Stimulated activated CD8-positive, alpha-beta memory T cell treated with anti-CD3 and anti-CD28 coated beads, Interleukin-7, amount 100 ng/mL, for 1 hour (primary cell): ENCODE measurements around the gene GAD1.

Experiments
- DNase-seq, 2 donors: peaks; one replicate each; pipeline ENCODE4 v3.0.0-alpha.2; 2020; ENCODE audit warnings: low read depth in 2 of 2

The GAD1 gene

DNA sequence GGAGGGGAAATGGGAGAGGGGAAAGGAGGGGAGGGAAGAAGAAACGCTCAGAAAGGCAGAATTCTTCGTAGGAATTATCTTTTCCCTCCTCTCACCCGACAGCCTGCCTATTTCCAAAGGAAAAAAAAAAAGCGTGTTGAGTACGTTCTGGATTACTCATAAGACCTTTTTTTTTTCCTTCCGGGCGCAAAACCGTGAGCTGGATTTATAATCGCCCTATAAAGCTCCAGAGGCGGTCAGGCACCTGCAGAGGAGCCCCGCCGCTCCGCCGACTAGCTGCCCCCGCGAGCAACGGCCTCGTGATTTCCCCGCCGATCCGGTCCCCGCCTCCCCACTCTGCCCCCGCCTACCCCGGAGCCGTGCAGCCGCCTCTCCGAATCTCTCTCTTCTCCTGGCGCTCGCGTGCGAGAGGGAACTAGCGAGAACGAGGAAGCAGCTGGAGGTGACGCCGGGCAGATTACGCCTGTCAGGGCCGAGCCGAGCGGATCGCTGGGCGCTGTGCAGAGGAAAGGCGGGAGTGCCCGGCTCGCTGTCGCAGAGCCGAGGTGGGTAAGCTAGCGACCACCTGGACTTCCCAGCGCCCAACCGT is at the start of gene GAD1:
Gene GAD1 (plus strand): TSS at position 384 of the 589 bp plus-strand sequence. CDS start 1,705 bp downstream, outside the sequence.
- peak in 1 of 2 donors; percentile 15 for DNase-seq

DNA sequence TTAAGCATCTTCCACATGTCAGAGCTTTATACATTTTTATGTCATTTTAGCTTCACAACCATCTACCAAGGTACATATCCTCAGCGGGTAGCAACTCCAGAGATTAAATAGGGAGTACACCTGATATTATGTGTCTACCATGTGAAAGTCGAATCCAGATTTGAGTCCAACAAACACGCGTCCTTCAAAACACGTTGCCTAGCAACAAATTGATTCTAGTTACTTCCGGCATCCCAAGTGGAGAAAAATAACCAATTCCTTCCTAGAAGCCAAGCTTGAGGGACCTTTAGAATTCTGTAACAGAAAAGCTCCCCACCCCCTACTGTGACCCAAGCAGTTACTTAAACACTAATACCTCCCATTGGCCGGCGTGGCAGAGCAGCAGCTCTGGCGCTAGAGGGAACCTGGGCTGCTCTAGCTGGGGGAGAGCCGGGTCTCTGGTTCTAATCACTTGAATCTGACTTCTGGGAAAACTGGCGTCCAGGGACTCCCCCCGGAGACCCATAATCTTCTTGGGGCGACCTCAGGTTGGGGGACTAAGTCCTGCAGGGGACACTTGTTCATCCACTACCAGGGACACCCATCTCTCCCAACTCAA is 46.6 kb upstream of the GAD1 start, which contains the start of gene ERICH2:
Gene ERICH2 (plus strand): TSS at position 371 of the 598 bp plus-strand sequence. CDS start 304 bp downstream, outside the sequence.
- DNase-seq, result no peak

DNA sequence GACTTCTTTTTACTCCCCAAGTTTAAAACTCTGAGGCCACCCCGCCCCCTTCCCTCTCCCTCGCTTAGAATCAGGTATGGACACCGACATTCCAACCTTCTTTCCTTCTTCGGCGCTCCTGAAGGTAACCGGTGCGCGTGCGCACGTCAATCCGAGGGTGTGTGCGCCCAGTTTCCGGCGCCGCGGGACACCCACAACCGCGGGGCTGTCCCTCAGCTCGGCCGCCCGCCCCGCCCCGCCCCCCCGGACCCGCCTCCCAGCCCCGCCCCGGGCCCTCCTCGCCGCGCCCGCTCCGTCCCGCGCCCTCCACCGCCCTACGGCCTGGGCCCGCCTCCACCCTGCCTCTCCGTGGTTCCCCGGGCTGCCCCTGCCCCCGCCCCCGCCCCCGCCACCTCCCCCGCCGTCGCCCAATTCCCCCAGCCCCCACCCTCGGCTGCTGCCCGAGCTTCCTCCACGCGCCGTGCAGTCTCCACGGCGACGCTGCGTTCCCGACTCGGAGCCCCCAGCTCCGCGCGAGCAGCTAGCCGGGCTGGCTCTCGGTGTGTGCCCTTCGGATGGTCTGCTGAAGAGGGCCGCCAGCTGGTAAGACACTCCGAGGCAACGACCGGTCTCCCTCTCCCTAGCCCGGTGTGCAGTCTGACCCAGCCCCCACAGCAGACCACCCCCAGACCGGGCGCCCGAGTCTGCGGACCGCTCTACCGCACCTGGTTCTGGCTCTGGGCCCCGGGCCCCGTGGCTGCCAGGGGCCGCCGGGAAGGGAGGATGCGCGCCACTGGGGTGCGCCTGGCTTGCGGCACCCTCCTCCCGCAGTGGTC is 45.9 kb upstream of the GAD1 start:
- peak; percentile 32 to 36 for DNase-seq

DNA sequence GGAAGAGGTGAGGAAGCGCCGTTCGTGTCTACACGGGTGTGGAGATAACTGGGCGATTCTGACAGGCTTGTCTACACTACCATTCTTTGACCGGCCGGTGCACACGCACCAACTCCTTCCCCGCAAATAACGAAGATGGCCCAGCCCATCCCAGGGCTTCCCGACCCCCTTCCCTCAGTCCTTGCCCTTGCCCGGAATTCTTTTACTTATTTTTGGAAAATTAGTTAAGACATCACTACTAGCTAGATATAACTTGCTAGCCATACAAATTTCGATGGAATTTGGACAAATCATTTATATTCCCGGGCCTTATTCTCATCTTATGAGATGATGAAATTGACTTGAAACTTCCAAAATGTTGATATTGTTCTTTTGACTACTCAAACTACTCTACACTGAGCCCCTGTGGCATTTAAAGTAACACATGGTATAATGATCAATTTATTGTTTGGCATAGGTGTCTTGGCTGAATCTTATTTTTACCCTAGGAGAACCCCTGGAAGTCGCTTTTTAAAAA is 45.2 kb upstream of the GAD1 start:
- no peak for DNase-seq

DNA sequence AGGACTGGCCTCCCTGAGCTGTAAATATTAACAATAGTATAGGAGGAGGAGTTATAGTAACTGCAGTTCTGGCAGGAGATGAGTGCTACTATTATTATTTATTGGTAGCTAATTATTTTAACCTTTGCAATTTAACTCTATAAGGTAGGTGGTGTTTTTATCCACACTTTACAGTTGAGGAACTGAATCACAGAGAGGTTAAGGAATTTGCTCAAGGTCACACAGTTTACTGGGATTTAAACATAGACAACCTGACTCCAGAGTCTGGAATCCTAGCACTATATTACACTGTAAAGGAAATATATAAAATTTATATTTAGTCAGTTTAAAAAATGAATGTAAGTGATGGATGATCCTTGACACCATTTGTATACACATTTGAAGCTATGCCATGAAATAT is 44.4 kb upstream of the GAD1 start:
- DNase-seq, result no peak

DNA sequence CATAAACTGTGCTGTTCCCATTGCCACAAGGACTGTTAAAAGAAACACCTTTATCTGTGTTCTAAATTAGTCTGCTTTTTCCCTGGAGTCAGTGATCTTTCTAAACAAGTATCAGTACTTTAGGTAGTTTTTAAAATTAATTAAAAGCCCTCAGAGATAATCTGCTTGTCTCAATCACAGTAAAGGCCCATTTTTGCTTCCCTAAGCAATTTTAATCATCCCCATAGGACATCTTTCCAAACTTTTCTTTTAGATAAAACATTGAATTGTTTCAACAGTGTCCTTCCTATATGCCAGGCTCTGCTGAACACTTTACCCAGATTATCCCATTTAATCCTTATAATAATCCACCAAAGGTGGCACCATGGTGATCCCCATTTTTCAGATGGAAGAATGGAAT is 42.6 kb upstream of the GAD1 start:
- no peak for DNase-seq

DNA sequence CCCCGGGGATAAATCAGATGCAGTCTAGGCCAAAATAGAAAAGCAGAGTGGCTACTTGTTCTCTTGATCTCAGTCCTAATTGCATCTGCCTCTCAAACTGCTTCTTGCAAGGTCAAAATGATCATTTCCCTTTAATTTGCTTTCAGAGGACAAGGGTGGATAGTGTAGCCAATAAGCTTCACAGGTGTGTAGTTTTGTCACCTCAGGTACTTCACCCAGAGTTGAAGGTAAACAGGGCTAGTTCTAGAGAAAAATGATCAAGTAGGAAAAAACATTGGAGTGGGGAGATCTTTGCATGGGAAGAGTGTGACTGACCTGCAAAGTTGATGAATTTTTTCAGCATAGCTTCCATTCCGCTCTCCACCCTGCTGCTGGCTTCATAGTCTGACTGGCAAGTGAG is 37.8 kb upstream of the GAD1 start:
- no peak for DNase-seq

DNA sequence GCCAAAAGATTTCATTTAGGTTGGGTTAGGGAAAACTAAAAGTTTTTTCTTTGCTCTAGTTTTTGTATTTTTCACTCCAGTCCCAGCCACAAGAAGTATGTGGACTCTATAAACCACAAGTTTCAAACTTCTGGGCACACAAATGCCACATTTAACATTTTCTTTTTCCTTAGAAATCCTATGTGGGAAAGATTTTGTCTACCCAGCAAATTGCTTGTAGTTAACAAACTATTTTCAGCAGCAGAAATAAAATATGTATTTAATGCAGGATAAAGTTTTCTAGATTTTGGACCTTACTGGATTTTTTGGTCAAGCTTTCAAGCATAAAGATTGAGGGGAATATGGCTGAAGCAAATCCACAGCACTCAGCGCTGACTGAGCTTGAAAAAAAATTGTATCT is 37.4 kb upstream of the GAD1 start:
- DNase-seq, result no peak

DNA sequence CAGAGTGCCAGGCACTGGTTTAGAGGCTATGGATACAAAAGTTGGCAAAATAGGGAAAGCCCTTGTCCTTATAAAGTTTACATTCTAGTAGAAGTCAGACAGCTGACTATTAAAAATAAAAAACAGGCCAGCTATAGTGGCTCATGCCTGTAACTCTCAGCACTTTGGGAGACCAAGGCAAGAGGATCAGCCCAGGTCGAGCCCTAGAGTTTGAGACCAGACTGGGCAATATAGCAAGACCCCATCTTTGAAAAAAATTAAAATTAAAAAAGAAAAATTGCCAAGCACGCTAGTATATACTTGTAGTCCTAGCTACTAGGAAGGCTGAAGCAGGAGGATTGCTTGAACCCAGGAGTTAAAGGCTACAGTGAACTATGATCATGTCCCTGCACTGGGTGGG is 34.0 kb upstream of the GAD1 start:
- DNase-seq, result no peak

DNA sequence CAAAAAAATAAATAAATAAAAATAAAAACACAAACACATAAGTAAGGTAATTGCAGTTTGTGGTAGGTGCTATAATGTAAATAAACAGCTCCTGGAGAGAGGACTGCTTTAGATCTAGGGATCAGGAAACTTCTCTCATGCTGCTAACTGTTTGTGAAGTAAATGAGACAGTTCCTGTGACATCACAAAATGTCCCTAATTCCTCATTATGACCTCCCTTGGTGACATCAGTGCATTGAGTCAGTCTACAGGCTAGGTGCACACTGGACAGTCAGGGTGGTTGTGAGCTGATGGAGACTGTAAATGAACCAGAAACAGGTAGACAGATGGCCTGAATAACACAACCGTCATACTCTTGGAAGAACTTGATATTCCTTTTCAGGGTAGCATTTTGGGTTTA is 33.1 kb upstream of the GAD1 start:
- no peak for DNase-seq

DNA sequence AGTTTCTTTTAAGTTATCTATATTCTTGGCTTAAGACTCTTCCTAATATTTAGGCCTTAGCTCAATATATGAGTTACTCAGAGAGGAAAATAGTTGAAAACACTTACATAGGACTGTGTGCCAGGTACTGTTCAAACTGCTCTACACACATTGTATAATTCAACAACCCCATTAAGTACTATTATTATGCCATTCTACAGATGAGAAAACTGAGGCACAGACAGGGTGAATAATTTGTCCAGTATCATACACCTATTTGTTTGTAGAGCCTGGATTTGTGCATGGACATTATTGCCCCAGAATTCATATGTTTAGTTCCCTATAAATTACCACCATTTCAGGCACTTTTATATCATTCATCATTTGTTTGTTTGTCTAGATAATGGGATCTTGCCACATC is 17.7 kb upstream of the GAD1 start:
- no peak for DNase-seq

DNA sequence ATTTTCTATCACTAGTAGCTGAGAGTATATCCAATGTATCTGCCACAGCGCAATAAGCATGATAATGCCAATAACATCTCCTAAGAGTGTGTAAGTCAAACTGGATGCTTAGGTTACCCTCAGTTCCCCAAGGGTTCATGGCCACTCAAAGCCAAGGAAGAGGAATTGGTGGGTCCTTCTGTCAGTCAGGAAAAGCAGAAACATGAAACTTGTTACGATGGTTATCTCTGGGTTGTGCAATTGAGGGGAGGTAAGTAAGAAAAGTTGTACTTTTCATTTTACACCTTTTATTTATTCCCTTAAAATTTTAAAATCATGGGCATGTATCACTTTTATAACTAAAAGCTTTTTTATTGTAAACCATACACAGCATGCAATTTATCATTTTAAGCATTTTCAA is 10.1 kb upstream of the GAD1 start:
- DNase-seq, result no peak

DNA sequence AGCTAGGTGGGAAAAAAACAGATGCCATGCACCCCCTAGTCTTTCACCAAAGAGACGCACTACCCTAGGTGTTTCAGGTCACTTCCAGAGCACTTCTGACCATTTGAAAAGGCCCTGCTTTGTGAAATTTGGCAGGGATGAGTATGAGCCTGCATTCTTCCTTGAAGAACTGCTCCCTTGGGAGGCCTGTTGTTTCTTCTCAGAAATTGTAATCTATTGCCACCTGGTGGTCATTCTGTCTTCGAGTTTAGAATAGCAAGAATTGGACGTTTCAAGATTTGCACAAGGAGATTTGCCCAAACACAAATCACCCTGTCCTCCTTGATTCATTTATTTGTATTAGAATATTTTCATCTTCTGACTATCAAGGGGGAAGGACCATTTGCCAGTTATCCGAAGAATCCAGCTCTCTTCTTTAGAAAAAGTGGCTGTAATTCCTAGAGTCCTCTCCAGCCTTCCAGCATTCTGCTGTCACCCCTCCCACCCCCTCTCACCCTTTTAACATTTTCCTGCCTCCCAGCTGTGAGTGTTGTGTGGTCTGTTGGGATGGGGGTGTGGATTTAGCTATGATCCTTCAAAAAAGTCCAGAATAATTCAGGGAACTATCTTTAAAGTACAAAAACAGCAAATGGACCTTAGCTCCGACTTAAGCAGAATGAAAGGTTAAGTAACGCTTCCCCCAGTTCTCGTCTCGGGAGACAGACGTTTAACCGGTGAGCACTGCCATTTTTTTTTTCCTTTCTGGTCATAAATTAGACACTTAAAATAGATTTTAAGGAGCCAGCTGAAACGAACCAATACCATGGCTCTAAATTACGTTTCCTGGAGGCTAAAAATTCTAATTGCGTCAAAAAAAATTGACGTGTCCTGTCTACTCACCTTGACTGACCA is 3.7 kb upstream of the GAD1 start:
- no peak for DNase-seq

DNA sequence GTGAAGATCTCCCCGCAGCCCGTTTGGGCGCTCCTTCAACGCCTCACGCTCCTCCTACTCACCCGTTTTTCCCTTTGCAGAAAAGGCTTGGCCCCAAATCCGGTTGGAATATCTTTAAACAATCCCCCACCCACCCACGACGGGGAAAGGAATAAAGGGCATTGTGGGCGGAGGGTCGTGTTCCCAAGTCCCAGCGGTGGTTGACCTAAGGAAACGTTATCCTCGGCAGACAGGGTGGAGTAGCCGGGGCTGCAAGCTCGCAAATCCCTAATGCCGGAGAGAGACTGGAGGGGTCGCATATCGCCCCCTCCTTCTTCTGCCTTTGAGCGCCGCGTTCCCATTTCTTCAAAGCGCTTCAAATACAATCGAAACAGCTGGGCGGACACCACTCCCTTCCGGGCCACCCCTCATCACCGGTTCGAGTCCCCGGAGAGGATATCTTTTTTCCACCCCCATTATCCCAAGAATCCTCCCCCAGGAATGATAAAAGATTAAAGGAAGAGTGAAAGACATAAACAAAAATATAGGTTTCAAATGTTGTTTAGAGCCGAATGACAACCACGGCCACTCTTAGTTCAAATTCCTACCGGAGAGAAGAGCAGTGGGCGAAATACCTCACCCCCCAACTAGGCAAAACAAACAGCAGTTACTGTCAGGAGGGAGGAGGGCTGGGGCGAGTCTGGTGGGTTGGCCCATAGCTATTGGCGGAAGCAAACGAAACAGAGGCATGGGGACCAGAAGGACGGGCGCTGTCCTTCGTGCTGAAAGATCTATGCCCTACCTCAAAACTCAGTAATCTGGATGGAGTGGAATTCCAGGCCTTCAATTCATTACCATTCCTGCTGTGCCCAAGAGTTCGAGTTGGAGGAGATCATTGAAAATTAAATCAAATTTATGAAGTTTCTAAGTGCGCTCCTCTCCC is 2.8 kb upstream of the GAD1 start:
- no peak for DNase-seq

DNA sequence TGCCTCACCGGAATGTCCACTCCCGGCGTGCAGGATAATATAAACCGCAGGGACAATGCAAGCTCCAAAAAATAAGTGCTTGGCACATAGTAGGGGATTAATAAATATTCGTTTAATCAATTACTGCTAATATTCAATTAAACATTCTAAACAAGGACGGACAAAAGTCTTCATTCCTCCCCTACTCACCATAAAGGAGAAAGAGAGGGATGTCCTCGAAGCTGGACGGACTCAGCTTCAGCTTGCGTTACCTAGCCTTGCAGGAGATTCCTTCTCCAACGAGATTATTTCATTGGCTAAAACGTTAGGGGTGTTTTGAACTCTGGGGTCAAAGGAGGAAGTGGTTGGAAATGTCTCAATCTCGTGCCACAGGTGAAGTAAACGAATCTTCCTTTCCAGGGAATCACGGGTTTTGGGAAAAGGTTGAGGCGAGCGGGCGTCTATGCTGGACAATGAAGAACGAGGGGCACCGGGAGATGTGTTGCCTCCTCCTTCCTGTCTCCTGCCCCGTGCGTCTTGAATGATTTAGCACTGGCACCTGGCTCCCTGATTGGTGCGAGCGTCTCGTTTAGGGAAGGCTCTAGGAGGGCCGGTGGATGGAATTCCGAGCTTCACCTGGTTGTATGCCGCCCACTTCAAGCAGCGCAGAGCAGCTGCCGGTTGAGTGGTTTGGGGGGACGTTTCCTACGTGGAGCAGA is 2.0 kb upstream of the GAD1 start:
- DNase-seq, result no peak

DNA sequence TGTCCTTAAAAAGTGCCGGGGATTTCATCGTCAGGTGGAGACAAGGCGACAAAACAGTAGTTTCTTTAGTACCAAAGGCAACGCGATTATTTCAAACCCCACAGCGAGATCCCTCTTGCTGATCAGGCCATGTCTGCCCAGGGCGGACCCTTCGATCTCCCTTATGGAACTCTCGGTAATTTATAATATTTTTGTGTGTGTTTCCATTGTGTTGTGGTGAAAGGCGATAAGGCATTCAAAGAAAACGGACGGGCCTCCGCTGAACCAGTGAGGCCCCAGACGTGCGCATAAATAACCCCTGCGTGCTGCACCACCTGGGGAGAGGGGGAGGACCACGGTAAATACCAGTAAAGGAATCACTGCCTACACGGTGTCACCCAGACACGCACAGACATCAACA is 1.4 kb upstream of the GAD1 start:
- DNase-seq, result no peak

DNA sequence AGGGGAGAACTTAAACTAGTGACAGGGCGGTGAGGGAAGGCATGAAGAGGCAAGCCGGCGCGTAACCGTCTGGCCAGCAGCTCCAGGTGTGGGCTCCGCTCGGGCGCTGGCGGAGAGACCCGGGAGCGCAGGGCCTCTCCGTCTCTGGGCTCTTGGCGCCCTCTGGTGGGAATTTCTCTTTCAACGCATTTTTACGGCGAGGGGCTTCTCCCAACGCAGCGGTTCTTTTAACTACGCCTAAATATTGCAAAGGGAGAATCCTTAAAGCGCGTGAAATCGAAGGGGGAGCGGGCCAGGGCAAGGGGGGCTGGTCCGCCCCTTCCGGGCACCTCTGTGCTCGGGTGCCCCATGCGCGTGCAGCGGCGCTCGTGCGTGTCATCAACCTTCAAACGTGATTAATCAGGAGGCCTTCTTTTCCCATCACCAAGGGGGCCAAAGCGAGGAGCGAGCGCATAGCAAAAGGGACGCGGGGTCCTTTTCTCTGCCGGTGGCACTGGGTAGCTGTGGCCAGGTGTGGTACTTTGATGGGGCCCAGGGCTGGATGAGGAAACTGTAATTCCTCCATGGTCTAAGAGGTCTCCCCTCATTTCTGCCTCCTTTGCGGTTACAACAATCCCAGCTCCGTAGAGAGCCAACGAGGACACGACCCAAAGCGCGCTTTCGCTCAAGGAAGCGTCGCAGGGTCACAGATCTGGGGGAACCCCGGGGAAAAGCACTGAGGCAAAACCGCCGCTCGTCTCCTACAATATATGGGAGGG is 762 bp upstream of the GAD1 start:
- DNase-seq, result peak; percentile 16 to 32

DNA sequence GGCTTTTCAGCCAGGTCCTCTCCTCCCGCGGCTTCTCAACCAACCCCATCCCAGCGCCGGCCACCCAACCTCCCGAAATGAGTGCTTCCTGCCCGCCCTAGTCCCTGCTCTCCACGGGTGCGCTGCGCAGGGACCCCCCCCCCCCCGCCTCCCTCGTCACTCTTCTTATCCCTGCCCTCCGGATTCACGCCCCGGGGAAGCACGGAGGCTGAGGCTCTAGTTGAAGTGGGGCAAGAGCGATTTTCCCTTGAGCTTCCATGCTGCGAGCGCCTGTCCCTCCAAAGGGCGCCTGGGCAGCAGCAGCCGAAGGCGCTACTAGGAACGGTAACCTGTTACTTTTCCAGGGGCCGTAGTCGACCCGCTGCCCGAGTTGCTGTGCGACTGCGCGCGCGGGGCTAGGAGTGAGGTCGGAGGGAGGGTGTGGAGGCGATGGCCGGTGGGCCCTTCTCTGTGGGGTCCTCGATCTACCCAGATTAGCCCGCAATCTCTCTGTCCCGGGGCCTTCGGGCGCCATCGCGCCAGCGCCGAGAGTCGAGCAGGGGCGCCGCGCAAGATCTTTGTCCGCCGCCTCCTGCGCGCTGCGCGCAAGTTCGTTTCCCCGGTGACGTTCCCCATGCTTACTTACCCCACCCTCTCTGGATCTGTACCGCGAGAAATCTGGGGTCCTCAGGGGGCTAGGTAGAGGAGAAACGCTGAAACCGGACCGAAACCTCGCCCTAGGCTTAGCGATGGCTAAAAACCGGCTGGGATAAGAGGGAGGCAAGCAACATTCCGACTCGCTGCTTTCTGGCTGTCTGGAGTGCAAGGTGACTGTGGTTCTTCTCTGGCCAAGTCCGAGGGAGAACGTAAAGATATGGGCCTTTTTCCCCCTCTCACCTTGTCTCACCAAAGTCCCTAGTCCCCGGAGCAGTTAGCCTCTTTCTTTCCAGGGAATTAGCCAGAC is 677 bp downstream of the GAD1 start:
- DNase-seq, result no peak
